D721Med (cell line): Measurements from ENCODE around the gene TMEM200B.

Experiments used
- DNase-seq: peaks from one replicate; pipeline ENCODE4 v3.0.0; 2011; ENCODE audit warnings: low spot score; ENCODE audit not compliant: insufficient read length
- FAIRE-seq: peaks from 2 replicates; lab custom pipeline; 2011; peaks lifted over from hg19 to GRCh38; lab: Jason Lieb, UNC
- TF ChIP-seq, protein P1 (sequence below): IDR thresholded peaks from 2 replicates; pipeline ENCODE4 v1.5.1; 2012; ENCODE audit warnings: mild to moderate bottlenecking, control low read depth; ENCODE audit not compliant: insufficient read depth; ENCODE audit errors: missing control alignments

Gene TMEM200B

DNA sequence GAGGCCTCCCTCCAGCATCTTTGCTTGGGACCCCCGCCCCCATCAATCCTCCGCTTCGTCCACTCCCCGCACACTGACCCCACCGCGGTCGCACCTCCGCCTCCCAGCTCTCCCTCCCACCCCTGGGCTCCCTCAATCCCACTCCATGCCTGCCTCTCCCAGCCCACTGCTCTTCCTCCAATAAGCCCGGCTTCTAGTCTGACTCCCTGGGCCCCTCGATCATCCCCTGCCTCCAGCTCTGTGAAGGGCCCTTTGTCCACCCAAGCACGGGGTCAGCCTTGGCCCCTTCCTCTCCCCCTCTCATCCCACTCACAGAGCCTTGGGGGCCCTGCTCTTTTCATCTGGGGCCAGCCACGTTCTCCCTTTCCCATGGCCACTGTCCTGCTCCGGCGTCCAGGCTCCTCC is 1.5 kb upstream of the TMEM200B start:
- TF ChIP-seq, protein P1, sequence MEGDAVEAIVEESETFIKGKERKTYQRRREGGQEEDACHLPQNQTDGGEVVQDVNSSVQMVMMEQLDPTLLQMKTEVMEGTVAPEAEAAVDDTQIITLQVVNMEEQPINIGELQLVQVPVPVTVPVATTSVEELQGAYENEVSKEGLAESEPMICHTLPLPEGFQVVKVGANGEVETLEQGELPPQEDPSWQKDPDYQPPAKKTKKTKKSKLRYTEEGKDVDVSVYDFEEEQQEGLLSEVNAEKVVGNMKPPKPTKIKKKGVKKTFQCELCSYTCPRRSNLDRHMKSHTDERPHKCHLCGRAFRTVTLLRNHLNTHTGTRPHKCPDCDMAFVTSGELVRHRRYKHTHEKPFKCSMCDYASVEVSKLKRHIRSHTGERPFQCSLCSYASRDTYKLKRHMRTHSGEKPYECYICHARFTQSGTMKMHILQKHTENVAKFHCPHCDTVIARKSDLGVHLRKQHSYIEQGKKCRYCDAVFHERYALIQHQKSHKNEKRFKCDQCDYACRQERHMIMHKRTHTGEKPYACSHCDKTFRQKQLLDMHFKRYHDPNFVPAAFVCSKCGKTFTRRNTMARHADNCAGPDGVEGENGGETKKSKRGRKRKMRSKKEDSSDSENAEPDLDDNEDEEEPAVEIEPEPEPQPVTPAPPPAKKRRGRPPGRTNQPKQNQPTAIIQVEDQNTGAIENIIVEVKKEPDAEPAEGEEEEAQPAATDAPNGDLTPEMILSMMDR: no peak
- FAIRE-seq (no peak), DNase-seq (no peak)

DNA sequence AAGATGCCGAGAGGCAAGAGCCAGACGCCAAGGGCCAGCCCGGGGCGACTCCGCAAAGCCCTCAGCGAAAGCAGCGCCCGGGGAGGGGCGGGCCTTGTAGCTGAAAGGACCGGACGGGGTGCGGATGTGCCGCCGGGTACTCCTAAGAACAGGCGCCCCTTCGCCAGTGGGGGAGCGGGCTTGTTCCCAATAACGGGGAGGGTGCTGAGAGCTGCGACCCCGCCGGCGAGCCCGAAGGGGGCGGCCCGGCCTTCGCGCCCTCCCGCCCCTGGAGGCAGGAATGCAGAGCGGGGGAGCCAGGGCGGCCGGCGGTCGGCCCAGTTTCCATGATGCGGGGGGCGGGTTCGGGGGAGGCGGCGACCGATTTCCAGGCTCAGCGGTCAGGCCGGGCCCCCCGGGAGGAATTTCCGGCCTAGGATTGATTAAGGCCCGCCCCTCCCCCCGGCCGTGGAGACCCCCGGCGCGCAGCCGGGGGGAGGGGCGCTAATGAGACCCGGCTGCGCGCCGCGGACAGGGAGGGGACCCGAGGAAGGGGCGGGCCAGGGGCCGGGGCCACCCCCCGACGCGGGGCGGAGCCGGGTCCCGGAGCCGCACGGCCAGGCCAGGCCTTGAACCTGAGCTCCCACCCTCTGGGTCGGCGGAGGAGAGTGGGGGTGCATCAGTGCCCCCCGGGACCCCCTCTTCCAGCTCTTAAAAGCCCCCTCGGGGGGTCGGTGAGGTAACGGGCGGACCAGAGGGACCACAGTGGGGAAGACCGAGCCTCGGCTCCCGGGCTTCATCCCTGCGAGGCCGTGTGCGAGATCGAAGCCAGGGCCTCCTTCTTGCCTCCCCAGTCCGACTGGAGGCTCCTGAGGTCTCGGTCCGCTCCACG is 898 bp upstream of the TMEM200B start:
- DNase-seq (peak; percentile 93), FAIRE-seq (no peak)
- TF ChIP-seq, protein P1: no peak

DNA sequence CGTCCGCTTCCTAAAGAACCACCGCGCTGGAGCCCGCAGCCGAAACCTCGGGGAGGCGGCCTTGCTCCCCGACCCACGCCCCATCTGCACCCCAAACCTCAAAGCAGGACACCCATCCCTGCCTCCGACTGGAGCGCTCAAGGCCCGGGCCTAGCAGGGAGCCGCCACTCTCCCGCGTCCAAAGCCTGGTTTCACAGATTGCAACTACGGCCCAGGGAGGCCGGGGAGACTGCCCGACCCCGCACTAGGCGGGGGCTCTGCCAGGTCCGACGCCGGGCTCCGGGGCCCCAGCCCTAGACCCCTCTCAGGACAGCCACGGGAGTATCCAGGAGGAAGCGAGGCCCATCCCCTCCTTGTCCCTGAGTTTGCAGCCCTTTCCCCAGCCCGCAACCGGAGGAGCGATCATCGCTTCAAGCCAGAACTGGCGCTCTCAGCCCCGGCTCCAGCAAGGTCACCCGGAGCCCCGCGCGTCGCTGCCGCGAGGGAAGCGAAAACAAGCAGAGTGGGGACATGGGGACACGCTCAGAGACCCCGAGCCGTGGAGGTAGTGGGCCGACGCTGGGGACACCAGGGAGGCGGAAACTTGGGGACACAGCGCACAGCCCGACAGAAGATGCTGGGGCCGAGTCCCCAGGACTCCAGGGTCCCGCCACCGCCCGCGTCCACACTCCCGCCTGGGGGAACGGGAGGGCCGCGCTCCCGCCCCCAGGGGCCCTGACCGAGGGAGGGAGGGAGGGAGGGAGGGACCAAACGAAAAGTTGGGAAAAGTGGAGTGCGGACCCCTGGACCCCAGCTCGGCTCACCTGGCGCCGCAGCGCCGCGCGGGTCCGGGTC is 433 bp downstream of the TMEM200B start:
- FAIRE-seq (no peak), DNase-seq (no peak)
- TF ChIP-seq, protein P1: no peak

DNA sequence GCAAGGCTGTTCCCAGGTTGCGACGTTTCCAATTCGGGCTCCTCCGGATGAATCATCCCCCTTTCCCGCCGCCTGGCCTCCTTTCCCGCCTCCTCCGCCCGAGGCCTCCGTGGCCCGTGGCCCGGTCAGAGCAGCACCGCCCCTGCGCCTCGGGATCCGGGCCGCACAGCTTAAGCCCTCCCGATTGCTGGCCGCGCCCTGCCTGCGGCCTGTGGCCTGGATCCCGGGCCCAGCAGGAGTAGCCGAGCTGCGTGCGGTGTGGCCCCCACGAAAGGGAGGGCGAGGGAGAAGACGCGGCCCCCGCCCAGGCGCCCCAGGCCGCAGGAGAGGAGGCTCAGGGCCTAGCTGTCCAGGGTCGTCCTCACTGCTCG is 1.0 kb downstream of the TMEM200B start:
- TF ChIP-seq, protein P1: no peak
- no peak for FAIRE-seq
- DNase-seq: no peak

DNA sequence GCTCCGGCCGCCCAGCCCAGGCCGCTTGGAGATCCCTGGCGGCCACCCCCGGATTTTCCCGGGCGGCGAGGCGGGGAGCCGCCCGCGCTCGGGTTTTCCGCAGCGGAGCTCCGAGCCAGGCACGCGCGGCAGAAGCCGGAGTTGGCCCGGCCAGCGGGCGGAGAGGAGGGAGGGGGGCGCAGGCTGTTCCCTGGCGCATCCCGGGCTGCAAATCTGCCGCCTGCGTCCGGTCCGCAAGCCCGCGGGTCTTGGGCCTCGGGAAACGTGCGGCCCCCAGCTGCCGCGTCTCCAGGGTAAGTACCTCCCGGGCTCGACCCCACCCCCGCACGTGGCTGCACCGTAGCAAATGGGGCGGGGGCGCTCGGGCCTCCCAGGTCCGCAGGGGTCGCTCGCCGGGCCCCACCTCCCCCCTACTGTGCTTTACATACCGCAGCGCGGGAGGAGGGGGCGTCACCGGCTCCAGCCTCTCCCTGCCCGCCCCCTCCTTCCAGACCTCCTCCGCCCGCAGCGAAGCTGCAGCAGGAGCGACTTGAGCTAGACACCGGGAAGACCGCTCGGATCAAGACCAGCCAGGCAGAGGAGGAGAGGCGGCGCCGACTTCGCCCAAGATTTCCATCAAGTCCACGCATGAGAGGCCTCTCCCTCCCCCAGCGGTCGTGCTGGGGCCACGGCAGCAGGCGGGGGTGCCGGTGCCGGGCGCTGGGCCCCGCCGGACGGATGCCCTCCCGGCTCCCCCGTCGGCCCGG is 1.6 kb downstream of the TMEM200B start:
- TF ChIP-seq, protein P1: no peak
- DNase-seq (no peak), FAIRE-seq (no peak)

DNA sequence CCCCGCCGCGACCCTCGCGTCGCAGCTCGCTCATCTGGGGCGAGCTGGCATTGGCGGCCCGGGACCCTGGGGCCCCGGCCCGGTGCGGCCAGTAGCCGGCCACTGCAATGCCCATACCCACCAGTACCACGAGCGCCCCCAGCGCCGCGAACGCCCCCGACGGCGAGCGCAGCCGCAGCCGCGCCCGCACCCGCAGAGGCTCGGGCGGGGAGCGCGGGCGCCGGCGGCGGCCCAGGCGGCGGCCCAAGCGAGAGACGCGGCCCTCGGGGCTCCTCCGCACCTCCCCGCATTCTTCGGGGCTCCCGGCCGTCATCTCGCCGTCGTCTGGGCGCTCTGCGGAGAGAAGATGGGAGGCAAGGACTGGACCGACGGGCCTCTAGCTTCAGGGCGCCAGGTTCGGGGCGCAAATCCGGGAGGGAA is 2.2 kb downstream of the TMEM200B start:
- TF ChIP-seq, protein P1: no peak
- DNase-seq: no peak
- no peak for FAIRE-seq
